Prostate gland (tissue), 2 donors: ENCODE data around the gene CHIT1. TPM values are rescaled to one million over a fixed set of nuclear protein-coding genes. Genes with fewer than 3 reads are reported as not detected.
A peak's percentile ranks its signal among the peaks of the same experiment; 100 is the strongest.

Experiments used
- DNase-seq: peaks from one replicate; pipeline ENCODE4 v3.0.0-alpha.2; 2019; ENCODE audit warnings: low spot score
- H3K27ac ChIP-seq, 2 donors: fragments of 200-600 bp; sonication (generic); 2 replicates each; pipeline ENCODE4 v1.5.1; 2017 to 2019
- H3K27me3 ChIP-seq: fragments of 200-600 bp; sonication (generic); replicated peaks from 2 replicates; pipeline ENCODE4 v1.5.1; 2019; ENCODE audit not compliant: insufficient read depth
- H3K36me3 ChIP-seq, 2 donors: fragments of 200-600 bp; sonication (generic); 1 replicate in 1 of 2; 2 replicates in 1 of 2; pipeline versions ENCODE4 v1.5.1 to v1.8.1; 2017 to 2019
- H3K4me1 ChIP-seq: fragments of 200-600 bp; sonication (generic); replicated peaks from 2 replicates; pipeline ENCODE4 v1.5.1; 2019
- H3K4me3 ChIP-seq, 2 donors: fragments of 200-600 bp; sonication (generic); 2 replicates each; pipeline ENCODE4 v1.5.1; 2017 to 2019
- H3K9me3 ChIP-seq: fragments of 200-600 bp; sonication (generic); 2 replicates; pipeline ENCODE4 v1.5.1; 2017
- POLR2A ChIP-seq: fragments of 450-650 bp; IDR thresholded peaks from one replicate; pipeline ENCODE4 v1.6.1; 2016; ENCODE audit warnings: antibody characterized with exemption, mild to moderate bottlenecking
- POLR2AphosphoS5 ChIP-seq: sonication (generic); formaldehyde crosslinking; IDR thresholded peaks from one replicate; pipeline ENCODE4 v1.6.1; 2017; ENCODE audit warnings: antibody characterized with exemption
- WGBS: methylation state at CpG from one replicate; pipeline ENCODE4 v1.1.5; 2018; 5-methylcytosine and 5-hydroxymethylcytosine counted together
- intact Hi-C: fragments of 100-400 bp; cut with DNase I; formaldehyde crosslinking; loops from one replicate; pipeline ENCODE4 v1.14.2; 2022
- total RNA-seq, 2 donors: library from RNA; depleted of rRNA; stranded (reverse); fragments of >200 nt; gene quantifications; one replicate each; pipeline ENCODE4 v1.1.0, GENCODE V29; 2016
- TF ChIP-seq, protein P1 (sequence below), 4 experiments: fragments of 200-600 bp in 2 of 4; fragments of 450-650 bp in 2 of 4; sonication (generic) in 2 of 4; IDR thresholded peaks; 1 replicate in 3 of 4; 2 replicates in 1 of 4; pipeline ENCODE4 v1.5.1; 2016 to 2019; ENCODE audit warnings: antibody characterized with exemption in 4 of 4, mild to moderate bottlenecking in 2 of 4, moderate library complexity in 2 of 4

CHIT1 gene
- total RNA-seq, 2 donors from 2014 or later: 1.5 TPM; not detected in 1

DNA sequence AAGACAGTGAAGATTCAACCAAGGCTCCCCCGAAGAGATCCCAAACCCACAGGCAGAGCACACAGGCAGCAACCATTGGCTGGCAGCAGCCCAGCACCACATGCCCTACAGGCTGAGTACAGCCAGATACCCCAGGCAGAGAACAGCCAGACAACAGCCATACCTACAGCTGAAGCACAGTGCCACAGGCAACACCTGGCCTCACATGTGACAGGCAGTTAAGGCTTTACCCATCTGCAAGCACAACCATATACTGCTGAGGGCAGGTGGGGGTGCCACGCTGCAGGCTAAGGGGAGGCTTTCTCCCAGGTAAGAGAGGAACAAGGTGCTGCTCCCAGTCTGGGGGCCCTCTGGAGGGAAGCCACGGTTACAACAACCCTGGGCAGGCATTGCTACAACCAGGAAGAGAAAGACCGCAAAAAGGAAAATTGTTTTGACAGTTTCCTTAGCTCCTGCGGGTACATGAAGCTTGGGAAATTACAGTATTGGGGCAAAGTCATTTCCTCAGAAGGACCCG is 12.3 kb downstream of the CHIT1 start:
- Histone ChIP-seq H3K27me3 (no peaks in the 10 kb centered on the region), H3K9me3 (no peaks in the 10 kb centered on the region), H3K4me3 (no peak overlapping the region), H3K36me3 (no peaks in the 10 kb centered on the region), H3K27ac (no peak overlapping the region), H3K4me1 (no peaks in the 10 kb centered on the region)
- DNase-seq: no peak
- TF ChIP-seq POLR2A (no peak), POLR2AphosphoS5 (no peak)
- WGBS: 48% methylated on average over 6 of the region's 6 CpGs
- intact Hi-C loops: loop anchor here (2.0 kb wide), 1 partner anchor 98 kb away; no protein-coding TSS in a partner anchor

GRCh38 chr1:203216274-203217138 is 13.0 kb downstream of the CHIT1 start:
- 35% methylated on average over 19 of the region's 19 CpGs for WGBS
- DNase-seq: peak; percentile 51
- Histone ChIP-seq H3K9me3 (no peaks in the 10 kb centered on the region), H3K4me3 (no peak overlapping the region), H3K4me1 (no peaks in the 10 kb centered on the region), H3K27me3 (no peaks in the 10 kb centered on the region), H3K27ac (no peak overlapping the region), H3K36me3 (no peaks in the 10 kb centered on the region)
- intact Hi-C loops: loop anchor here (1.0 to 2.0 kb wide), 2 partner anchors 98 to 177 kb away; no protein-coding TSS in a partner anchor
- TF ChIP-seq POLR2AphosphoS5: no peak
- TF ChIP-seq, protein P1, sequence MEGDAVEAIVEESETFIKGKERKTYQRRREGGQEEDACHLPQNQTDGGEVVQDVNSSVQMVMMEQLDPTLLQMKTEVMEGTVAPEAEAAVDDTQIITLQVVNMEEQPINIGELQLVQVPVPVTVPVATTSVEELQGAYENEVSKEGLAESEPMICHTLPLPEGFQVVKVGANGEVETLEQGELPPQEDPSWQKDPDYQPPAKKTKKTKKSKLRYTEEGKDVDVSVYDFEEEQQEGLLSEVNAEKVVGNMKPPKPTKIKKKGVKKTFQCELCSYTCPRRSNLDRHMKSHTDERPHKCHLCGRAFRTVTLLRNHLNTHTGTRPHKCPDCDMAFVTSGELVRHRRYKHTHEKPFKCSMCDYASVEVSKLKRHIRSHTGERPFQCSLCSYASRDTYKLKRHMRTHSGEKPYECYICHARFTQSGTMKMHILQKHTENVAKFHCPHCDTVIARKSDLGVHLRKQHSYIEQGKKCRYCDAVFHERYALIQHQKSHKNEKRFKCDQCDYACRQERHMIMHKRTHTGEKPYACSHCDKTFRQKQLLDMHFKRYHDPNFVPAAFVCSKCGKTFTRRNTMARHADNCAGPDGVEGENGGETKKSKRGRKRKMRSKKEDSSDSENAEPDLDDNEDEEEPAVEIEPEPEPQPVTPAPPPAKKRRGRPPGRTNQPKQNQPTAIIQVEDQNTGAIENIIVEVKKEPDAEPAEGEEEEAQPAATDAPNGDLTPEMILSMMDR (IDR thresholded peaks at IDR 0.05): peak; percentile 34 to 81 (median 76)

GRCh38 chr1:203215573-203215972 is 13.9 kb downstream of the CHIT1 start:
- TF ChIP-seq POLR2A (no peak), POLR2AphosphoS5 (no peak)
- TF ChIP-seq, protein P1 (IDR thresholded peaks at IDR 0.05): no peak
- H3K27me3 ChIP-seq: no peaks in the 10 kb centered on the region
- intact Hi-C loops: no loop called here
- H3K27ac ChIP-seq: no peak overlapping the region
- no peaks in the 10 kb centered on the region for H3K4me1 ChIP-seq
- H3K4me3 ChIP-seq: no peak overlapping the region
- DNase-seq: no peak
- H3K9me3 ChIP-seq: no peaks in the 10 kb centered on the region
- 60% methylated on average over 9 of the region's 9 CpGs for whole genome bisulfite sequencing
- no peaks in the 10 kb centered on the region for H3K36me3 ChIP-seq

DNA sequence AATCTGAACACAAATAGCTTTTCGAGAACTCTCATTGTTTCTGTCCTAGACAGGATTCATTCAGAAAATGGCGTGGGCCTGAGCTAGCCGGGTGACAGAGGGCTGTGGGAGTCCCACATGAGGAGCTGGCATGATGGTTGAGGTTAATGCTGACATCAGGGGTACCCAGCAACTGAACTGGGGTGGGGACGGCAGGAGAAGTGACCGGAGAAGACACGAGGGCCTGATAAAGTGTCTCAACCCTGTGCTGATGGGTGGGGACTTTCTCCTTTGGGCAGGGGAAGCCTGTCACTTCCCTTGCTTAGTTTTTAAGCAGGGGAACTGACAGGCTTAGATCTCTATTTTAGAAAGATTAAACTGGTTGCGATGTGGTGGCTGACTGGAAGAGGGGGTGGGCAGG is 14.6 kb downstream of the CHIT1 start:
- no peaks in the 10 kb centered on the region for H3K36me3 ChIP-seq
- intact Hi-C loops: no loop called here
- H3K4me1 ChIP-seq: no peaks in the 10 kb centered on the region
- no peak overlapping the region for H3K4me3 ChIP-seq
- DNase-seq: no peak
- no peaks in the 10 kb centered on the region for H3K27me3 ChIP-seq
- H3K9me3 ChIP-seq: no peaks in the 10 kb centered on the region
- no peak overlapping the region for H3K27ac ChIP-seq
- TF ChIP-seq POLR2A (no peak), POLR2AphosphoS5 (no peak)
- WGBS: 83% methylated on average over 7 of the region's 7 CpGs

- TF ChIP-seq POLR2AphosphoS5 (no peak), POLR2A (no peak)
- TF ChIP-seq, protein P1 (IDR thresholded peaks at IDR 0.05): no peak
- Histone ChIP-seq H3K27me3 (no peaks in the 10 kb centered on the region), H3K36me3 (no peaks in the 10 kb centered on the region), H3K4me1 (no peaks in the 10 kb centered on the region), H3K27ac (no peak overlapping the region), H3K9me3 (no peaks in the 10 kb centered on the region), H3K4me3 (no peak overlapping the region)
- intact Hi-C loops: no loop called here
- 78% methylated on average over 6 of the region's 6 CpGs for WGBS
- no peak for DNase-seq
Observed at GRCh38 chr1:203213126-203213525, 16.3 kb downstream of the CHIT1 start.
